ENCODE measurements around the gene OBSCN. TPM values are rescaled to one million over a fixed set of nuclear protein-coding genes. Genes with fewer than 3 reads are reported as not detected.

The OBSCN gene
- total and polyA plus RNA-seq, 2 of the 4 experiments (the other 2 are of a cell fraction), result 4.1 to 9.5 TPM

- Histone ChIP-seq H3K18ac (ENCODE audit: low read depth, low read length) (no peak overlapping the region), H3K27me3 (ENCODE audit: control insufficient read depth, insufficient read depth, low read length) (no peaks in the 10 kb centered on the region), H4K5ac (ENCODE audit: low read depth, low read length) (no peak overlapping the region), H3K4me1 (ENCODE audit: control insufficient read depth, insufficient read depth, low read length) (peaks cover 18% of the 10 kb centered on the region; the same call in 1 of the 2 replicates), H2AK9ac (replicated peaks; ENCODE audit: low read depth, low read length, poor library complexity) (no peak overlapping the region), H3K4ac (ENCODE audit: low read depth, low read length) (no peak overlapping the region), H3K23ac (ENCODE audit: low read depth, low read length) (no peak overlapping the region), H3K27ac (ENCODE audit: insufficient read depth, low read length) (no peak overlapping the region), H3K36me3 (ENCODE audit: control insufficient read depth, insufficient read depth, low read length) (peaks cover 3% of the 10 kb centered on the region; the same call in 1 of the 2 replicates), H4K8ac (ENCODE audit: low read depth in 2 of 2, low read length in 2 of 2) (no peak overlapping the region), H3K4me3 (ENCODE audit: insufficient read depth, low read depth, low read length) (no peak overlapping the region), H3K79me1 (ENCODE audit: low read depth in 1 of 2, low read length in 2 of 2) (no peaks in the 10 kb centered on the region), H2AK5ac (ENCODE audit: low read depth, low read length) (no peak overlapping the region), H3K9me3 (ENCODE audit: control insufficient read depth, insufficient read depth, low read length) (no peaks in the 10 kb centered on the region; the same call in 1 of the 2 replicates), H3K56ac (ENCODE audit: extremely low read depth, insufficient read depth, low read length) (no peak overlapping the region), H2BK5ac (ENCODE audit: low read depth, low read length, poor library complexity, severe bottlenecking) (no peak overlapping the region), H3K9ac (ENCODE audit: low read depth, low read length) (no peak overlapping the region), H2BK20ac (ENCODE audit: low read depth, low read length) (no peak overlapping the region), H4K20me1 (ENCODE audit: insufficient read depth, low read length) (no peaks in the 10 kb centered on the region), H3K14ac (replicated peaks; ENCODE audit: low read depth, low read length) (no peak overlapping the region), H3K4me2 (ENCODE audit: low read depth, low read length) (no peak overlapping the region), H2BK120ac (ENCODE audit: low read depth, low read length) (no peak overlapping the region), H2BK15ac (ENCODE audit: low read depth, low read length) (no peak overlapping the region), H3K9me1 (ENCODE audit: insufficient read depth, low read length) (peaks cover 8% of the 10 kb centered on the region; the same call in 1 of the 2 replicates), H4K91ac (ENCODE audit: insufficient read depth, low read depth, low read length) (no peak overlapping the region), H2AFZ (replicated peaks; ENCODE audit: low read length, poor library complexity) (peak overlapping the region; percentile 79)
- WGBS, 2 experiments (ENCODE audit: extremely low coverage in 2 of 2, insufficient read length in 1 of 2), result no CpG with 5 or more reads among the region's 5 CpGs
- dilution Hi-C loops (cut with HindIII; ENCODE audit: low sequenced_read_pairs, unreplicated experiment) (no loop called here), intact Hi-C loops (cut with micrococcal nuclease) (loop anchor here (5.0 kb wide), 2 partner anchors 80 to 150 kb away; a partner anchor contains a TSS), in situ Hi-C loops (cut with MboI; ENCODE audit: low sequenced_read_pairs) (no loop called here)
- BruUV-seq (replicated peaks), result no TSS peak
- TF ChIP-seq FOS (IDR thresholded peaks at IDR 0.05; ENCODE audit: low read depth, low read length), result no peak
- TF ChIP-seq CTCF (conservative IDR thresholded peaks at IDR 0.05; ENCODE audit: low read depth, low read length), result no peak
- no peak for TF ChIP-seq SMC3 (IDR thresholded peaks at IDR 0.05; ENCODE audit: low read depth, low read length)
- TF ChIP-seq RFX5 (IDR thresholded peaks at IDR 0.05; ENCODE audit: low read depth, low read length), result no peak
- no peak for TF ChIP-seq ELK1 (IDR thresholded peaks at IDR 0.05; ENCODE audit: borderline replicate concordance, low read depth, low read length)
- no peak for TF ChIP-seq MXI1 (IDR thresholded peaks at IDR 0.05; ENCODE audit: borderline replicate concordance, low read depth, low read length)
- no peak for TF ChIP-seq MAFK (IDR thresholded peaks at IDR 0.05; ENCODE audit: low read depth, low read length)
- no peak for TF ChIP-seq NFE2L2 (IDR thresholded peaks at IDR 0.05; ENCODE audit: low read depth, low read length)
- no peak for TF ChIP-seq MAZ (IDR thresholded peaks at IDR 0.05; ENCODE audit: borderline replicate concordance, low read depth, low read length)
- TF ChIP-seq RCOR1 (IDR thresholded peaks at IDR 0.05; ENCODE audit: insufficient replicate concordance, low read length), result no peak
- TF ChIP-seq CHD1 (IDR thresholded peaks at IDR 0.05; ENCODE audit: low read depth, low read length), result no peak
- no peak for TF ChIP-seq USF2 (IDR thresholded peaks at IDR 0.05; ENCODE audit: low read depth, low read length)
- no peak for TF ChIP-seq CEBPB (IDR thresholded peaks at IDR 0.05; ENCODE audit: low read depth, low read length)
- no peak for TF ChIP-seq BHLHE40 (IDR thresholded peaks at IDR 0.05; ENCODE audit: low read depth, low read length)
- TF ChIP-seq RAD21 (IDR thresholded peaks at IDR 0.05; ENCODE audit: low read length), result no peak
- no peak for TF ChIP-seq POLR2A (IDR thresholded peaks at IDR 0.05; ENCODE audit: low read depth, low read length)
- DNase-seq (no peak), ATAC-seq (ENCODE audit: low read depth) (no peak)
- CTCF ChIA-PET, result no interaction called here
- POLR2A ChIA-PET (ENCODE audit: unreplicated experiment), result no interaction called here
Measured at GRCh38 chr1:228377664-228378089, 169.8 kb downstream of the OBSCN start.
